Breast epithelium (tissue), 4 donors: ENCODE measurements around the gene INPP5J. TPM values are rescaled to one million over a fixed set of nuclear protein-coding genes. Genes with fewer than 3 reads are reported as not detected.
"Not testable (repeated sequence)": the region's sequence is repeated elsewhere in the genome, so short reads cannot be mapped to it uniquely, and the experiment has no call there.

ENCODE experiments used
- DNase-seq, 2 donors: peaks; one replicate each; pipeline ENCODE4 v3.0.0-alpha.2; 2019; ENCODE audit warnings: low spot score in 2 of 2
- H3K27ac ChIP-seq, 2 donors: fragments of 200-600 bp; sonication (generic) in 1 of 2; one replicate each; pipeline ENCODE4 v1.5.1; 2016 to 2019; ENCODE audit warnings: mild to moderate bottlenecking in 1 of 2
- H3K27me3 ChIP-seq, 2 donors: fragments of 200-600 bp; sonication (generic) in 1 of 2; one replicate each; pipeline versions ENCODE4 v1.5.1 to v1.6.0; 2017 to 2019; ENCODE audit warnings: control low read depth in 1 of 2, mild to moderate bottlenecking in 1 of 2
- H3K36me3 ChIP-seq: fragments of 200-600 bp; one replicate; pipeline ENCODE4 v1.5.1; 2019
- H3K4me1 ChIP-seq, 2 donors: fragments of 200-600 bp; sonication (generic); one replicate each; pipeline ENCODE4 v1.5.1; 2016 to 2019; ENCODE audit warnings: control low read depth in 1 of 2
- H3K4me3 ChIP-seq, 3 donors: fragments of 200-600 bp; sonication (generic); 1 replicate in 2 of 3; 2 replicates in 1 of 3; pipeline ENCODE4 v1.5.1; 2016 to 2019; ENCODE audit warnings: mild to moderate bottlenecking in 3 of 3, moderate library complexity in 2 of 3
- H3K9me3 ChIP-seq, 2 donors: fragments of 200-600 bp; sonication (generic) in 1 of 2; one replicate each; pipeline ENCODE4 v1.5.1; 2016 to 2019; ENCODE audit warnings: control low read depth in 1 of 2
- CTCF ChIP-seq, 3 donors: fragments of 450-650 bp; IDR thresholded peaks; one replicate each; pipeline ENCODE4 v1.5.1; 2016 to 2017; ENCODE audit warnings: antibody characterized with exemption in 3 of 3, mild to moderate bottlenecking in 3 of 3, moderate library complexity in 3 of 3
- POLR2A ChIP-seq: fragments of 450-650 bp; IDR thresholded peaks from one replicate; pipeline ENCODE4 v1.6.1; 2016; ENCODE audit warnings: antibody characterized with exemption, mild to moderate bottlenecking, moderate library complexity
- POLR2AphosphoS5 ChIP-seq, 3 donors: sonication (generic); formaldehyde crosslinking; IDR thresholded peaks; one replicate each; pipeline ENCODE4 v1.6.1; 2017; ENCODE audit warnings: antibody characterized with exemption in 3 of 3
- intact Hi-C: fragments of 100-400 bp; cut with DNase I; formaldehyde crosslinking; loops from one replicate; pipeline ENCODE4 v1.15.1; 2023; ENCODE audit warnings: low total_unique reads
- total RNA-seq, 3 donors: library from RNA; depleted of rRNA; stranded (reverse); fragments of >200 nt; gene quantifications; one replicate each; pipeline ENCODE4 v1.1.0, GENCODE V29; 2016

The INPP5J gene
- total RNA-seq, 3 donors from 2014 or later: 7.5 to 15.2 TPM; not detected in 1

- Histone ChIP-seq H3K4me1 (no peaks in the 10 kb centered on the region), H3K27ac (peak overlapping the region in 1 of 2 donors; percentile 20), H3K36me3 (peaks cover 9% of the 10 kb centered on the region), H3K4me3 (no peak overlapping the region), H3K9me3 (no peaks in the 10 kb centered on the region), H3K27me3 (no peaks in the 10 kb centered on the region)
- DNase-seq: no peak
- intact Hi-C loops: no loop called here
- TF ChIP-seq POLR2AphosphoS5 (IDR thresholded peaks at IDR 0.05): no peak
- no peak for TF ChIP-seq POLR2A
- no peak for TF ChIP-seq CTCF (IDR thresholded peaks at IDR 0.05)
These were observed 29.5 kb upstream of the INPP5J start for GRCh38 chr22:31093086-31093850.

GRCh38 chr22:31094021-31094551 is 28.7 kb upstream of the INPP5J start:
- no peak for DNase-seq
- Histone ChIP-seq H3K36me3 (peaks cover 7% of the 10 kb centered on the region), H3K27ac (no peak overlapping the region)

GRCh38 chr22:31094741-31095140 is 28.0 kb upstream of the INPP5J start:
- TF ChIP-seq POLR2AphosphoS5 (IDR thresholded peaks at IDR 0.05) (no peak), CTCF (IDR thresholded peaks at IDR 0.05) (no peak), POLR2A (no peak)
- H3K4me3 ChIP-seq: no peak overlapping the region
- no peak overlapping the region for H3K27ac ChIP-seq
- H3K4me1 ChIP-seq: no peaks in the 10 kb centered on the region
- intact Hi-C loops: no loop called here
- DNase-seq: no peak
- no peaks in the 10 kb centered on the region for H3K27me3 ChIP-seq
- peaks cover 7% of the 10 kb centered on the region for H3K36me3 ChIP-seq
- H3K9me3 ChIP-seq: no peaks in the 10 kb centered on the region

More at GRCh38 chr22:31094021-31094551, 28.7 kb upstream of the INPP5J start:
- intact Hi-C loops: no loop called here
- TF ChIP-seq POLR2A (no peak), CTCF (IDR thresholded peaks at IDR 0.05) (no peak), POLR2AphosphoS5 (IDR thresholded peaks at IDR 0.05) (no peak)
- H3K27me3 ChIP-seq: no peaks in the 10 kb centered on the region
- no peak overlapping the region for H3K4me3 ChIP-seq
- no peaks in the 10 kb centered on the region for H3K4me1 ChIP-seq
- no peaks in the 10 kb centered on the region for H3K9me3 ChIP-seq

- TF ChIP-seq POLR2A (no peak), POLR2AphosphoS5 (IDR thresholded peaks at IDR 0.05) (no peak), CTCF (IDR thresholded peaks at IDR 0.05) (no peak)
- Histone ChIP-seq H3K4me3 (no peak overlapping the region), H3K36me3 (peaks cover 7% of the 10 kb centered on the region), H3K9me3 (no peaks in the 10 kb centered on the region), H3K27ac (peak overlapping the region in 1 of 2 donors; percentile 5), H3K27me3 (no peaks in the 10 kb centered on the region), H3K4me1 (no peaks in the 10 kb centered on the region)
- intact Hi-C loops: no loop called here
- no peak for DNase-seq
These were observed 27.0 kb upstream of the INPP5J start for GRCh38 chr22:31095637-31096249.

GRCh38 chr22:31096657-31097279 is 26.0 kb upstream of the INPP5J start:
- Histone ChIP-seq H3K27ac (no peak overlapping the region), H3K4me3 (no peak overlapping the region), H3K27me3 (no peaks in the 10 kb centered on the region), H3K4me1 (no peaks in the 10 kb centered on the region), H3K36me3 (peaks cover 7% of the 10 kb centered on the region), H3K9me3 (no peaks in the 10 kb centered on the region)
- intact Hi-C loops: no loop called here
- no peak for DNase-seq
- no peak for TF ChIP-seq POLR2AphosphoS5 (IDR thresholded peaks at IDR 0.05)
- no peak for TF ChIP-seq CTCF (IDR thresholded peaks at IDR 0.05)
- TF ChIP-seq POLR2A: no peak

GRCh38 chr22:31097539-31097938 is 25.2 kb upstream of the INPP5J start:
- H3K36me3 ChIP-seq, H3K27me3 ChIP-seq, H3K9me3 ChIP-seq, DNase-seq, H3K4me3 ChIP-seq, H3K4me1 ChIP-seq, intact Hi-C loops: not testable (repeated sequence)
- H3K27ac ChIP-seq: peak overlapping the region in 1 of 2 donors; percentile 32
